AG09319 (cell line): ENCODE data around the gene TSPAN14.

Experiments
- DNase-seq: peaks from one replicate; pipeline ENCODE4 v3.0.0-alpha.2; 2010; ENCODE audit warnings: low read depth; ENCODE audit errors: extremely low read depth
- CTCF ChIP-seq: IDR thresholded peaks from 2 replicates; pipeline ENCODE4 v1.5.1; 2011; ENCODE audit warnings: low read depth, mild to moderate bottlenecking, inconsistent platforms, low read length, moderate library complexity

TSPAN14 gene

DNA sequence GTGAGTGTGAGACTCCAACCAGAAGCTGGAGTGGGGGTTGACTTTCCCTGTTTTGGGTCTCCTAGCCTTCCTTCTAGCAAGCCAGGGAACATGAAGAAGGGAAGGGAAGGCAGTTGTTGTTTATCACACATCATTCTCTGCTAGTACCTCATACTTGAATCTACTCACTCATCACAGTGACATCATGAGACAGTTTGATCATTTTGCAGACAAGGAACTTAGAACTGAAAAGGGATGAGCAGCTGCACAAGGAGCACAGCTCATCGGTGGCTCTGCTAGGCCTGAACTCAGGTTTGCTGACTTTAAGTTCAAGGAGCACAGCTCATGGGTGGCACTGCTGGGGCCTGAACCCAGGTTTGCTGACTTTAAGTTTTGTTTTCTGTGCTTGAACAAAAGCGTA, 26.6 kb upstream of the TSPAN14 start:
- TF ChIP-seq CTCF, result no peak
- no peak for DNase-seq

DNA sequence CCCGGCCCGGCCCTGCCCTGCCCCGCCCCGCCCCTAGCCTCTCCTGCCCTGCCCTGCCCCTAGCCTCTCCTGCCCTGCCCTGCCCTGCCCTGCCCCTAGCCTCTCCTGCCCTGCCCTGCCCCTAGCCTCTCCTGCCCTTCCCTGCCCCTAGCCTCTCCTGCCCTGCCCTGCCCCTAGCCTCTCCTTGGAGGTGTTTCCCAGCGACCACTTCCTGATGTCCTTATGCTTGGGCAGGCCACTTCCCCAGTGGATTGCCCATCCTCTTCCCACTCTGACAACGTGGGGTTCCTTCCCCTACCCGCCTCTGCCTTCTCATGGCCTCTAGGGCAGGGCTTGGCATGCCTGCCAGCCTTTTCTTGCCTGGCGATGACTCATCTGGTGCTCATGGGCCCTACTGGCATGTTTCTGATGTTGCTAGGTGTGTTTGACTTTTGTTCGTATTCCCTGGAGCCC, 24.6 kb upstream of the TSPAN14 start:
- no peak for TF ChIP-seq CTCF
- no peak for DNase-seq

GRCh38 chr10:80433134-80433533, 21.0 kb upstream of the TSPAN14 start:
- TF ChIP-seq CTCF, result no peak
- no peak for DNase-seq

GRCh38 chr10:80436446-80437098, 17.5 kb upstream of the TSPAN14 start:
- DNase-seq, result no peak
- TF ChIP-seq CTCF, result no peak

DNA sequence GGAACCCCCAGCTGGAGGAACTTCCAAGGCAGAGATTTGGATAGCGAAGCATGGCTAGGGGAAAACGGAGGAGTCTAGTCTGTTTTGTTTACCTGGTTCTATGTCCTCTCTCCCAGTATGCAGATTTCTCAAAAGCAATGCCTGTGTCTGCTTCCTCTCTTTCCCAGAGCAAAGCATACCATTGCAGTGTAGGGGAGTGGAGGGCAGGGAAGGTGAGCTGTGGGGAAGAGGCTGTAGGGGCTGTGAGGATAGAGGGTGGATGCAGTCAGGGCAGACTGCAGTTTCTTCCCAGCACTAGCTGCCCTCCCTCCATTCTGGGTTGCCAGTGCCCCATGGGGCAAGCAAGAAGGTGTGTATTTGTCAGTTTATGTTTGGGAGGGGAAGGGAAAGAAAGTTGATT, 16.9 kb upstream of the TSPAN14 start:
- TF ChIP-seq CTCF, result no peak

DNA sequence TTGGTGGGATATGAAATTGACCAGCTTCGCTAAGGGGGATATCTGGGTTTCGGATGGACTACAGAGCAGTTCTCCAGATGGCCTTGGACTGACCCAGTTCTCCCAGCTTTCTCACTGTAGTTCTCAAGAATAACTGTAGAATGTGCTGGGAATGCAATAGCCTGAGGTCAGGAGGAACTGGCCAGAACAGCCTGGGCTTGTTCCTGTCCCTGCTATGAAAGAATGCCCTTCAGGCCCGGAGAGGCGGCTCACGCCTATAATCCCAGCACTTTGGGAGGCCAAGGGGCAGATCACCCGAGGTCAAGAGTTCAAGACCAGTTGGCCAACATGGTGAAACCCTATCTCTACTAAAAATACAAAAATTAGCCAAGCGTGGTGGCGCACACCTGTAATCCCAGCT, 12.3 kb upstream of the TSPAN14 start:
- DNase-seq, result no peak
- no peak for TF ChIP-seq CTCF

More for the DNA sequence above, 16.9 kb upstream of the TSPAN14 start:
- no peak for DNase-seq

DNA sequence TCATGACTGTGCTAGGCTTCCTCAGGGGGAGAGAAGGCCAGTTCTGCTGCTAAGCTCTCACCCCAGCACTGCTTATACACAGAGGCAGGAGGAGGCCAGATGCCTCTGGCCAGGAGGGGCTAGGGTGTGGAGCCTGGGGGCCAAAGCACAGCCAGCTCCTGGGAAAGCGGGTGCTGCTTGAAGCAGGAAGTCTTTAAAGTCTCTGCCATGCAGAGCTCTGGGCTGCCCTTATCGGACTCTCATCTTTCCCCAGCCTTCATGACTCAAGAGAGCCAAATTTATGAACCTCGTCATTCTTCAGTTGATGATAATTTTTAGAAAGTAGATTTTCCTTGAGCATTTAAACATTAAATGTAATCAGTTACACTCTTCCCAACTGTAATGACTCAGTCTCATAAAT, 11.2 kb upstream of the TSPAN14 start:
- DNase-seq, result no peak
- no peak for TF ChIP-seq CTCF
